ENCODE measurements around the gene FRYL.

DNA sequence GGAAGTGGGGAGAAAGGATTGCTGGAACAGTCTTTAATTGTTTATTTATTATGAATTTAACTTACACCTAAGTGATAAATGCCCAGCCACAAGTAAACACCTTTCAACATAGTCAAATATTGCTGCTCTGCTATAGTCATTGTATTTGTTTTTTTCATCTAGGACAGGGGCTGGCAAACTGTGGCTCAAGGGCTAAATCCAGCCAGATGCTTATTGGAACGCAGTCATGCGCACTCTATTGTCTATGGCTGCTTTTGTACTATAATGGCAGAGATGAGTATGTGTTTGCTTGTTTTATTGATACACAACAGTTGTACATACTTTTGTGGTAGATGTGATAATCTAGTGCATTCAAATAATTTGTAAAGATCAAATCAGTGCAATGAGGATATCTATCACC is 194.7 kb downstream of the FRYL start:
- TF ChIP-seq, protein P1, sequence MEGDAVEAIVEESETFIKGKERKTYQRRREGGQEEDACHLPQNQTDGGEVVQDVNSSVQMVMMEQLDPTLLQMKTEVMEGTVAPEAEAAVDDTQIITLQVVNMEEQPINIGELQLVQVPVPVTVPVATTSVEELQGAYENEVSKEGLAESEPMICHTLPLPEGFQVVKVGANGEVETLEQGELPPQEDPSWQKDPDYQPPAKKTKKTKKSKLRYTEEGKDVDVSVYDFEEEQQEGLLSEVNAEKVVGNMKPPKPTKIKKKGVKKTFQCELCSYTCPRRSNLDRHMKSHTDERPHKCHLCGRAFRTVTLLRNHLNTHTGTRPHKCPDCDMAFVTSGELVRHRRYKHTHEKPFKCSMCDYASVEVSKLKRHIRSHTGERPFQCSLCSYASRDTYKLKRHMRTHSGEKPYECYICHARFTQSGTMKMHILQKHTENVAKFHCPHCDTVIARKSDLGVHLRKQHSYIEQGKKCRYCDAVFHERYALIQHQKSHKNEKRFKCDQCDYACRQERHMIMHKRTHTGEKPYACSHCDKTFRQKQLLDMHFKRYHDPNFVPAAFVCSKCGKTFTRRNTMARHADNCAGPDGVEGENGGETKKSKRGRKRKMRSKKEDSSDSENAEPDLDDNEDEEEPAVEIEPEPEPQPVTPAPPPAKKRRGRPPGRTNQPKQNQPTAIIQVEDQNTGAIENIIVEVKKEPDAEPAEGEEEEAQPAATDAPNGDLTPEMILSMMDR (IDR thresholded peaks at IDR 0.05): no peak
- TF ChIP-seq POLR2A (IDR thresholded peaks at IDR 0.05): no peak

Measured in lower leg skin (tissue), 3 donors.